Ishikawa (cell line): ENCODE measurements around the gene NSUN7.
A peak's percentile ranks its signal among the peaks of the same experiment; 100 is the strongest.

Experiments used
- EGR1 ChIP-seq: IDR thresholded peaks from 2 replicates; pipeline ENCODE4 v1.6.1; 2012
- EP300 ChIP-seq: IDR thresholded peaks from 2 replicates; pipeline ENCODE4 v1.6.1; 2012; ENCODE audit warnings: borderline replicate concordance
- FOXM1 ChIP-seq: IDR thresholded peaks from 2 replicates; pipeline ENCODE4 v1.6.1; 2012; ENCODE audit warnings: low read depth, borderline replicate concordance
- MAX ChIP-seq: IDR thresholded peaks from 2 replicates; pipeline ENCODE4 v1.6.1; 2012
- NFIC ChIP-seq: IDR thresholded peaks from 2 replicates; pipeline ENCODE4 v1.6.1; 2012
- RAD21 ChIP-seq: IDR thresholded peaks from 2 replicates; pipeline ENCODE4 v1.6.1; 2012; ENCODE audit warnings: low read depth
- REST ChIP-seq: IDR thresholded peaks from 2 replicates; pipeline ENCODE4 v1.6.1; 2012; ENCODE audit warnings: low read depth, mild to moderate bottlenecking
- TAF1 ChIP-seq: IDR thresholded peaks from 2 replicates; pipeline ENCODE4 v1.6.1; 2012; ENCODE audit warnings: low read depth, mild to moderate bottlenecking
- TCF12 ChIP-seq: IDR thresholded peaks from 2 replicates; pipeline ENCODE4 v1.6.1; 2012; ENCODE audit warnings: low read depth
- USF1 ChIP-seq: IDR thresholded peaks from 2 replicates; pipeline ENCODE4 v1.6.1; 2012
- YY1 ChIP-seq: IDR thresholded peaks from 2 replicates; pipeline ENCODE4 v1.6.1; 2012; ENCODE audit warnings: low read depth

DNA sequence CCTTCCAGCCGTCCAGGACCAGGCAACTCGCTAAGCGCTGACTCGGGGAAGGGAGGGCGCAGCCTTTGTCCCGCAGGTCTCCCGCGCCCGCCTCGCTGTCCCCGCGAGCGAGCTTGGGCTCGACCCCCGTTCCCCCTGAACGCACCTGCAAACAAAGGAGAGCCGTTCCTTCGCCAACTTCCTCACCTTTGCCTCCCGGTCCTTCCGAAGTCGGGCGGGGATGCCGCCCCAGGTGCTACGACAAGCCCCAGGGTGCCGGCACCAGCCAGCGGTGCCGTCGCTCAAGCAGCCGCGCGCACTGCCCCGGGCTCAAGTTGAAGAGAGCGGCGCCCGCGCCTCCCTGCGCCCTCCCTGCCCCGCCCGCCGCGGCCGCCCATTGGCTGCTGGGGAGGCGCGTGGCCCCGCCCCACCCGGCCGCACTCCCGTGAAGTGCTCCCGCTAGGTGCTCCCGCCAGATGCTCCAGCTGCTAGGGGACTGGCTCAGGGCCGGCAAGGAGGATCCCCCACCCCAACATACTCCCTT is 107.1 kb downstream of the NSUN7 start:
- TF ChIP-seq EGR1 (no peak), MAX (peak; percentile 72), FOXM1 (no peak), YY1 (no peak), RAD21 (no peak), EP300 (no peak), REST (no peak), TAF1 (no peak), NFIC (no peak), USF1 (peak; percentile 71), TCF12 (no peak)
